ENCODE data around the gene PEMT. TPM values are rescaled to one million over a fixed set of nuclear protein-coding genes. Genes with fewer than 3 reads are reported as not detected.
A peak's percentile ranks its signal among the peaks of the same experiment; 100 is the strongest.

The PEMT gene
- total RNA-seq, 1 experiment from 2014 or later = 178 TPM

DNA sequence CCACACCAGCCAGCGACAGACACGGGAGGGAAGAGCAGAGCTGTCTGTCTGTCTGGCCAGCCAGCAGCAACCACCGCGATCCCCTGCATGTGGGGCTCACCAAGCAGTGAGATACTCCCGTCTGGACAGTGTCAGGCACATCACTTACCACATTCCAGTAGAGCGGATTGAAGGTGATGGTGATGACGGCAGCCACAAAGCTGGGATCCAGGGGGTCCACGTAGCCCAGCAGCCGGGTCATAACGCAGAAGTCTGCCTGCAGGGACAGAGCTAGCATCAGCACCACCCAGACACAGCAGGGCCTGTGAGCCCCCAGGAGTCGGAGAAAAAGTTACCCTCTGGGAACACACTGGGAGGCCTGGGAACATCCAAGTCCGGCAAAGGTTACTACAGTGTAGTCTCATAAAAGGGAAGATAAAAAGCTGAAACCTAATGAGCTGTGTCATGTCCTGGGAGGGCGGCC, 14.7 kb downstream of the PEMT start:
- Histone ChIP-seq H3K36me3 (ENCODE audit: low read depth, low read length) (no peaks in the 10 kb centered on the region), H4K20me1 (ENCODE audit: low read length) (no peaks in the 10 kb centered on the region), H3K4me3 (ENCODE audit: low read length) (no peak overlapping the region), H3K9me3 (ENCODE audit: low read length) (no peaks in the 10 kb centered on the region), H3K27me3 (ENCODE audit: low read length) (no peaks in the 10 kb centered on the region), H3K9ac (ENCODE audit: low read length) (no peak overlapping the region), H3F3A (ENCODE audit: low read length, unreplicated experiment) (no peaks in the 10 kb centered on the region), H3K9me2 (replicated peaks; ENCODE audit: low read length) (no peaks in the 10 kb centered on the region), H3K4me1 (ENCODE audit: insufficient read depth, low read length) (peaks cover 40% of the 10 kb centered on the region), H3K79me2 (ENCODE audit: low read length) (0 out of 2 replicates have a peak, but pooled peaks cover 4% of the 10 kb centered on the region), H3K4me2 (ENCODE audit: low read length) (no peak overlapping the region), H2AFZ (ENCODE audit: low read length) (no peak overlapping the region), H3K27ac (ENCODE audit: low read length) (no peak overlapping the region)
- TF ChIP-seq, protein P1, sequence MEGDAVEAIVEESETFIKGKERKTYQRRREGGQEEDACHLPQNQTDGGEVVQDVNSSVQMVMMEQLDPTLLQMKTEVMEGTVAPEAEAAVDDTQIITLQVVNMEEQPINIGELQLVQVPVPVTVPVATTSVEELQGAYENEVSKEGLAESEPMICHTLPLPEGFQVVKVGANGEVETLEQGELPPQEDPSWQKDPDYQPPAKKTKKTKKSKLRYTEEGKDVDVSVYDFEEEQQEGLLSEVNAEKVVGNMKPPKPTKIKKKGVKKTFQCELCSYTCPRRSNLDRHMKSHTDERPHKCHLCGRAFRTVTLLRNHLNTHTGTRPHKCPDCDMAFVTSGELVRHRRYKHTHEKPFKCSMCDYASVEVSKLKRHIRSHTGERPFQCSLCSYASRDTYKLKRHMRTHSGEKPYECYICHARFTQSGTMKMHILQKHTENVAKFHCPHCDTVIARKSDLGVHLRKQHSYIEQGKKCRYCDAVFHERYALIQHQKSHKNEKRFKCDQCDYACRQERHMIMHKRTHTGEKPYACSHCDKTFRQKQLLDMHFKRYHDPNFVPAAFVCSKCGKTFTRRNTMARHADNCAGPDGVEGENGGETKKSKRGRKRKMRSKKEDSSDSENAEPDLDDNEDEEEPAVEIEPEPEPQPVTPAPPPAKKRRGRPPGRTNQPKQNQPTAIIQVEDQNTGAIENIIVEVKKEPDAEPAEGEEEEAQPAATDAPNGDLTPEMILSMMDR (conservative IDR thresholded peaks at IDR 0.05; ENCODE audit: low read depth, low read length) = no peak
- no peak for TF ChIP-seq EZH2 (IDR thresholded peaks at IDR 0.05; ENCODE audit: low read length, unreplicated experiment)
- TF ChIP-seq EZH2phosphoT487 (IDR thresholded peaks at IDR 0.05; ENCODE audit: borderline replicate concordance, low read length) = no peak
- intact Hi-C loops (cut with micrococcal nuclease) = no loop called here
- BruUV-seq (replicated peaks) = no TSS peak
- CTCF ChIA-PET = no interaction called here
- no peak for DNase-seq
- ATAC-seq = no peak
- POLR2A ChIA-PET (ENCODE audit: unreplicated experiment) = no interaction called here

DNA sequence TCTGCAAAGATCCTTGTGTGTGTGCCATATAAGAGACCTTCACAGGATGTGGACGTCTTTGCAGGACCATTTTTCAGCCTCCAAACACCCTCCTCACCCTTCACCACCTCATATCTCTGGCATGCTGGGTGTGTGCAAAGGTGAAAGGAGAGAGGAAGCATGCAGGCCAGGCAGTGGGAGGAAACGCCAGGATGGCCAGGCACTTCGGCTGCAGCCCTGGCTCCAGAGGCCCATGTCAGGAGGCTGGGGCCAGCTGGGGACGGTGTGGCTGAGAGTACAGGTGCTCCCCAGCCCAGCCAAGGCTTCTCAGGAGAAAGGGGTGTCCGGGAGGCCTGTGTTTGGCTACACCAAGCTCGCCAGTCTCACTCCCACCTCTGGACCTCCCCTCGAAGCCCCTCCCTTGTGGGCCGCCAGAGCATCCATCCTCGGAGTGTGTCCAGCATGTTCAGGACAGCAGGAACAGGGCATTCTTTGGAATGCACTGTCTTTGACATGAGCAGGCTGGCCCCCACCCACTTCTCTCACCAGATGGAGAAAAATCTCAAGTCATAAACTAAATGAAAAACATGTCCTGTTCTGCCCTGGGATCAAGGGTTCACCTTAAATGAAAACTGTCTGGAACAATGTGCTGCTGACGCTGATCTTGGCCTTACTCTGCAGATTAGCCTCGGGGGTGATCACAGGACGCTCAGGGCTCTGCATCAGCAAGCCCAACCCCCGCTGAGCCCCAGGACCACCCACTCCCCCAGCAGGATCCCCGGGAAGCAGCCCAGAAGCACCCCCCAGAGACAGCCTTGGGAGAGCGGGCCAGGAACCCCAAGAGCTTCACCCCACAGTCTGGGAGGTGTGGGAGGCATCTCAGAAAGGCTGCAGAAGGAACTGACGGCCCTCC, 15.9 kb downstream of the PEMT start:
- Histone ChIP-seq H3F3A (ENCODE audit: low read length, unreplicated experiment) (no peaks in the 10 kb centered on the region), H3K27ac (ENCODE audit: low read length) (peak overlapping the region; percentile 27), H3K9me2 (replicated peaks; ENCODE audit: low read length) (no peaks in the 10 kb centered on the region), H3K79me2 (ENCODE audit: low read length) (0 out of 2 replicates have a peak, but pooled peaks cover 4% of the 10 kb centered on the region), H3K36me3 (ENCODE audit: low read depth, low read length) (no peaks in the 10 kb centered on the region), H2AFZ (ENCODE audit: low read length) (0 out of 2 replicates have a peak overlapping the region, but pooled peaks have one; percentile 14), H3K9me3 (ENCODE audit: low read length) (no peaks in the 10 kb centered on the region), H3K4me2 (ENCODE audit: low read length) (peak overlapping the region; percentile 62), H3K4me3 (ENCODE audit: low read length) (no peak overlapping the region), H4K20me1 (ENCODE audit: low read length) (no peaks in the 10 kb centered on the region), H3K4me1 (ENCODE audit: insufficient read depth, low read length) (peaks cover 28% of the 10 kb centered on the region), H3K27me3 (ENCODE audit: low read length) (no peaks in the 10 kb centered on the region), H3K9ac (ENCODE audit: low read length) (no peak overlapping the region)
- DNase-seq (peak; percentile 80), ATAC-seq (peak; percentile 83)
- no TSS peak for BruUV-seq (replicated peaks)
- POLR2A ChIA-PET (ENCODE audit: unreplicated experiment) = no interaction called here
- TF ChIP-seq EZH2 (IDR thresholded peaks at IDR 0.05; ENCODE audit: low read length, unreplicated experiment) = no peak
- TF ChIP-seq, protein P1 (conservative IDR thresholded peaks at IDR 0.05; ENCODE audit: low read depth, low read length) = no peak
- TF ChIP-seq EZH2phosphoT487 (IDR thresholded peaks at IDR 0.05; ENCODE audit: borderline replicate concordance, low read length) = no peak
- CTCF ChIA-PET = no interaction called here
- intact Hi-C loops (cut with micrococcal nuclease) = no loop called here

DNA sequence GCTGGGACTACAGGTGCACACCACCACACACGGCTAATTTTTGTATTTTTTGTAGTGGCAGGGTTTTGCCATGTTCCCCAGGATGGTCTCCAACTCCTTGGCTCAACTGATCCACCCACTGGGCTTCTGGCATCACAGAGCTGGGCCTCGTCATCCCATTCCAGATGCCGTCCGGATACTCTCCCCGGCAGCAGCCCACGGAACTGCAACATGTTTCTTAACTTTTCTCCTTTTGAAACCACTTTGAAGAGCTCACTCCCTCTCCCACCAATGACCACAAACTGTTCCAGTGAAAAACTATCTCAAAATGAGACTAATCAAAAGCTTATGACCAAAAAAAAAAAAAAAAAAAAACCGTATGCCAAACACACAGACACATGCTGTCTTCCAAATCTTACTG, 17.6 kb downstream of the PEMT start:
- Histone ChIP-seq H3K4me3 (ENCODE audit: low read length) (no peak overlapping the region), H3K4me2 (ENCODE audit: low read length) (no peak overlapping the region), H3K79me2 (ENCODE audit: low read length) (no peaks in the 10 kb centered on the region), H3K4me1 (ENCODE audit: insufficient read depth, low read length) (peaks cover 15% of the 10 kb centered on the region), H2AFZ (ENCODE audit: low read length) (no peak overlapping the region), H3F3A (ENCODE audit: low read length, unreplicated experiment) (no peaks in the 10 kb centered on the region), H3K9me2 (replicated peaks; ENCODE audit: low read length) (no peaks in the 10 kb centered on the region), H4K20me1 (ENCODE audit: low read length) (no peaks in the 10 kb centered on the region), H3K27me3 (ENCODE audit: low read length) (no peaks in the 10 kb centered on the region), H3K27ac (ENCODE audit: low read length) (no peak overlapping the region), H3K9me3 (ENCODE audit: low read length) (no peaks in the 10 kb centered on the region), H3K9ac (ENCODE audit: low read length) (no peak overlapping the region), H3K36me3 (ENCODE audit: low read depth, low read length) (no peaks in the 10 kb centered on the region)
- no TSS peak for BruUV-seq (replicated peaks)
- POLR2A ChIA-PET (ENCODE audit: unreplicated experiment) = no interaction called here
- no peak for TF ChIP-seq EZH2phosphoT487 (IDR thresholded peaks at IDR 0.05; ENCODE audit: borderline replicate concordance, low read length)
- TF ChIP-seq EZH2 (IDR thresholded peaks at IDR 0.05; ENCODE audit: low read length, unreplicated experiment) = no peak
- TF ChIP-seq, protein P1 (conservative IDR thresholded peaks at IDR 0.05; ENCODE audit: low read depth, low read length) = no peak
- ATAC-seq (no peak), DNase-seq (no peak)
- CTCF ChIA-PET = no interaction called here
- intact Hi-C loops (cut with micrococcal nuclease) = no loop called here

All from PC-3 (cell line).